GM03348 (cell line): ENCODE results near the gene ARID5B.
A peak's percentile ranks its signal among the peaks of the same experiment; 100 is the strongest.
"Not testable (repeated sequence)": the region's sequence is repeated elsewhere in the genome, so short reads cannot be mapped to it uniquely, and the experiment has no call there.

Experiments
- DNase-seq: peaks from one replicate; pipeline ENCODE4 v3.0.0; 2012; ENCODE audit warnings: low spot score

The ARID5B gene

GRCh38 chr10:61964949-61965702, 63.6 kb downstream of the ARID5B start:
- no peak for DNase-seq

GRCh38 chr10:61965703-61966395, 64.3 kb downstream of the ARID5B start:
- no peak for DNase-seq

GRCh38 chr10:61967298-61967697, 65.8 kb downstream of the ARID5B start:
- no peak for DNase-seq

GRCh38 chr10:61970182-61971002, 68.9 kb downstream of the ARID5B start:
- DNase-seq, result no peak

- no peak for DNase-seq
Observed at GRCh38 chr10:61971003-61971325, 69.5 kb downstream of the ARID5B start.

GRCh38 chr10:61973169-61973568, 71.7 kb downstream of the ARID5B start:
- no peak for DNase-seq

- DNase-seq, result no peak
Observed at GRCh38 chr10:61973906-61974305, 72.4 kb downstream of the ARID5B start.

- DNase-seq, result no peak
Observed at GRCh38 chr10:61974601-61975390, 73.3 kb downstream of the ARID5B start.

GRCh38 chr10:61975391-61975932, 74.0 kb downstream of the ARID5B start:
- peak; percentile 73 for DNase-seq

GRCh38 chr10:61976951-61977721, 75.6 kb downstream of the ARID5B start:
- DNase-seq, result not testable (repeated sequence)

- DNase-seq, result no peak
Observed at GRCh38 chr10:61978965-61979364, 77.5 kb downstream of the ARID5B start.

GRCh38 chr10:61981460-61981859, 80.0 kb downstream of the ARID5B start:
- no peak for DNase-seq

GRCh38 chr10:61983255-61983654, 81.8 kb downstream of the ARID5B start:
- no peak for DNase-seq

- DNase-seq, result no peak
Observed at GRCh38 chr10:61984803-61985418, 83.4 kb downstream of the ARID5B start.

- no peak for DNase-seq
Observed at GRCh38 chr10:61985715-61986114, 84.2 kb downstream of the ARID5B start.

GRCh38 chr10:61986382-61986781, 84.9 kb downstream of the ARID5B start:
- DNase-seq, result no peak

GRCh38 chr10:61986788-61987492, 85.4 kb downstream of the ARID5B start:
- no peak for DNase-seq

- no peak for DNase-seq
Observed at GRCh38 chr10:61987537-61987936, 86.0 kb downstream of the ARID5B start.

GRCh38 chr10:61987951-61988379, 86.5 kb downstream of the ARID5B start:
- no peak for DNase-seq
